ENCODE data around the gene RAB37. TPM values are rescaled to one million over a fixed set of nuclear protein-coding genes. Genes with fewer than 3 reads are reported as not detected.
A peak's percentile ranks its signal among the peaks of the same experiment; 100 is the strongest.

RAB37 gene
- total and polyA plus RNA-seq, 9 of the 15 experiments (the other 6 are each of a cell fraction or from before 2014, with no cell fraction given): 0.03 to 0.27 (median 0.11) TPM; not detected in 4

GRCh38 chr17:74754832-74755231 is 17.8 kb downstream of the RAB37 start (continued):
- no peak for TF ChIP-seq MXI1 (IDR thresholded peaks at IDR 0.05; ENCODE audit: low read depth, low read length)
- peak in 1 of 2 experiments; percentile 89; a peak in 2 of 4 replicates for TF ChIP-seq RCOR1 (IDR thresholded peaks at IDR 0.05; ENCODE audit: borderline replicate concordance in 1 of 2, low read depth in 2 of 2, low read length in 2 of 2)
- TF ChIP-seq ZNF316 (IDR thresholded peaks at IDR 0.05): no peak
- TF ChIP-seq ZBTB49 (CRISPR knock-in tag; IDR thresholded peaks at IDR 0.05; ENCODE audit: borderline replicate concordance): no peak

- peaks cover 27% of the 10 kb centered on the region for H3K9me1 ChIP-seq (ENCODE audit: control insufficient read depth, insufficient read depth, low read length)
- ATAC-seq (no peak), DNase-seq (ENCODE audit: extremely low read depth in 1 of 4, low spot score in 3 of 4) (no peak), FAIRE-seq (no peak)
- CTCF ChIA-PET (ENCODE audit: low intra/inter-chr PET ratio): no interaction called here
- H2AFZ ChIP-seq (ENCODE audit: low read depth, low read length): no peak overlapping the region
- peak overlapping the region in 1 of 2 experiments; percentile 73; a peak in 1 of 4 replicates for H3K9ac ChIP-seq (ENCODE audit: insufficient read depth in 1 of 2, low read depth in 2 of 2, low read length in 2 of 2)
- peaks cover 15% of the 10 kb centered on the region; the same call in 2 of the 3 replicates for H3K36me3 ChIP-seq (ENCODE audit: control insufficient read depth, insufficient read depth, low read length)
- in situ Hi-C loops (cut with MboI): no loop called here
- no peak overlapping the region for H3K27ac ChIP-seq (ENCODE audit: extremely low read depth, low read depth, low read length)
- intact Hi-C loops (cut with micrococcal nuclease): no loop called here
- peaks cover 37 to 61% of the 10 kb centered on the region in 2 experiments for H3K4me1 ChIP-seq (replicated peaks in 1 of 2; ENCODE audit: control insufficient read depth in 2 of 2, insufficient read depth in 2 of 2, low read length in 2 of 2)
- H3K4me2 ChIP-seq (ENCODE audit: insufficient read depth, low read length): no peak overlapping the region
- no TSS peak for BruUV-seq (replicated peaks)
- WGBS (ENCODE audit: insufficient coverage, low coverage, missing lambda C conversion rate): 86% methylated on average over 8 of the region's 8 CpGs
- no peaks in the 10 kb centered on the region for H3K27me3 ChIP-seq (ENCODE audit: control insufficient read depth in 2 of 2, insufficient read depth in 2 of 2, low read length in 2 of 2)
- TF ChIP-seq ZNF217 (CRISPR knock-in tag; IDR thresholded peaks at IDR 0.05): no peak
- no peak for TF ChIP-seq CTBP1 (IDR thresholded peaks at IDR 0.05; ENCODE audit: borderline replicate concordance)
- TF ChIP-seq SMARCA5 (IDR thresholded peaks at IDR 0.05): no peak
- TF ChIP-seq NUFIP1 (IDR thresholded peaks at IDR 0.05; ENCODE audit: partially characterized antibody): no peak
- TF ChIP-seq RFX7 (CRISPR knock-in tag; IDR thresholded peaks at IDR 0.05): no peak
- no peak for TF ChIP-seq SMARCE1 (IDR thresholded peaks at IDR 0.05)
- TF ChIP-seq TFAP4 (CRISPR knock-in tag; IDR thresholded peaks at IDR 0.05; ENCODE audit: borderline replicate concordance): no peak
- TF ChIP-seq ATF2 (CRISPR knock-in tag; IDR thresholded peaks at IDR 0.05): no peak
- TF ChIP-seq NCOA6 (IDR thresholded peaks at IDR 0.05): no peak
- H3K79me2 ChIP-seq (ENCODE audit: control insufficient read depth, insufficient read depth, low read length): peaks cover 80% of the 10 kb centered on the region
- H3K9me3 ChIP-seq (replicated peaks; ENCODE audit: control insufficient read depth, insufficient read depth, low read depth, low read length): no peaks in the 10 kb centered on the region
- H3K4me3 ChIP-seq: no peak overlapping the region
- POLR2A ChIA-PET: interaction anchor here (0.9 to 1.3 kb wide), 2 partner anchors 9 to 98 kb away, joined by 3 read pairs; no protein-coding TSS in a partner anchor
- H4K20me1 ChIP-seq (replicated peaks; ENCODE audit: control insufficient read depth, insufficient read depth, low read length): peaks cover 20% of the 10 kb centered on the region; the same call in 1 of the 2 replicates
These were observed 18.5 kb downstream of the RAB37 start for GRCh38 chr17:74755533-74755932.

All from K562 (cell line).